Ishikawa (cell line): ENCODE measurements around the gene SMPD1.

Experiments
- CEBPB ChIP-seq: IDR thresholded peaks from 2 replicates; pipeline ENCODE4 v1.6.1; 2012
- RAD21 ChIP-seq: IDR thresholded peaks from 2 replicates; pipeline ENCODE4 v1.6.1; 2012; ENCODE audit warnings: low read depth
- TCF12 ChIP-seq: IDR thresholded peaks from 2 replicates; pipeline ENCODE4 v1.6.1; 2012; ENCODE audit warnings: low read depth
- TF ChIP-seq, protein P1 (sequence below): IDR thresholded peaks from 2 replicates; pipeline ENCODE4 v1.6.1; 2012

DNA sequence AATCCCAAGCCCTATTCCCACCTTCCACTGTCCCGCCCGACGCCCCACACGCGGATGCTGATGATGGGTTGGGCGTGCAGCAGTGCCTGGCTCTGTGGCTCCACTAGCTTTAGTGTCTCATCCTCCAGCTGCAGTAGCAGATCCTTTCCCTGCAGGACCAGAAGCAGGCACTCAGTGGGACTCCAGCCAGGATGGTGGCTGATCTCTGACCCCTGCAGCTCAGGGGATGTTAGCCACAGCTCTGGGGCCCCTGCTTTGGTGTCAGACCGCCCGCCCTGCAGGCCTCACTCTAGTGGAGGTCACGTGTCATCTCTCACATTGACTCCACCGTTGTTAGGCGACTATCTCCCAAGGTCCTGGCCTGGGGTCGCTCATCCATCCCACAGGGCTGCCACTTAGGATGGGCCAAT, 11.8 kb downstream of the SMPD1 start:
- TF ChIP-seq TCF12 = no peak
- TF ChIP-seq CEBPB = no peak
- TF ChIP-seq, protein P1, sequence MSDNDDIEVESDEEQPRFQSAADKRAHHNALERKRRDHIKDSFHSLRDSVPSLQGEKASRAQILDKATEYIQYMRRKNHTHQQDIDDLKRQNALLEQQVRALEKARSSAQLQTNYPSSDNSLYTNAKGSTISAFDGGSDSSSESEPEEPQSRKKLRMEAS = no peak
- TF ChIP-seq RAD21 = no peak
